Activated naive CD4-positive, alpha-beta T cell treated with anti-CD3 and anti-CD28 coated beads, Interleukin-2, amount 50 U/mL, for 24 hours (primary cell): Measurements from ENCODE around the gene RASAL2.

Experiments
- H3K27ac Mint-ChIP-seq: one replicate; pipeline ENCODE4 v1.8.0; 2021; ENCODE audit warnings: mild to moderate bottlenecking, mixed read lengths
- H3K27me3 Mint-ChIP-seq: one replicate; pipeline ENCODE4 v1.8.0; 2021; ENCODE audit warnings: mixed read lengths
- H3K36me3 Mint-ChIP-seq: one replicate; pipeline ENCODE4 v1.8.0; 2021; ENCODE audit warnings: mixed read lengths
- H3K4me1 Mint-ChIP-seq: one replicate; pipeline ENCODE4 v1.8.0; 2021; ENCODE audit warnings: mixed read lengths
- H3K4me3 Mint-ChIP-seq: one replicate; pipeline ENCODE4 v1.8.0; 2021; ENCODE audit warnings: mild to moderate bottlenecking, mixed read lengths
- H3K9me3 Mint-ChIP-seq: one replicate; pipeline ENCODE4 v1.8.0; 2021; ENCODE audit warnings: mixed read lengths

Gene RASAL2

DNA sequence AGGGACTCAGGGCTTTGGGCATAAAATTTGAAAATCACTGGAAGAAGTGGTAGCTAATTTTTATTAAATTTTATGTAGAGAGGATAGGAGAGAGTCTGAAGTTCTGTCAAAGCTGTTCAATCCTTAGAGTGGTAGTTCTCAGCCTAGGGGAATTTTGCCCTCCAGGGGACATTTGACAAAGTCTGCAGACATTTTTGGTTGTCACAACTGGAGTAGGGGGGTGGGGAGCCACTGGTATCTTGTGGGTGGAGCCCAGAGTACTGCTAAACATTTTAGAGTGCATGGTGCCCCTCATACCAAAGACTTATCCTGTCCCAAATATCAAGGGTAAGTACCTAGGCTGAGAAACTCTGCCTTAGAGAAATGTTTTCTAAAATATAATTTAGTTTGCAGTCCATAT is 30.2 kb downstream of the RASAL2 start:
- H3K27ac Mint-ChIP-seq: no peak overlapping the region
- H3K4me3 Mint-ChIP-seq: no peak overlapping the region

DNA sequence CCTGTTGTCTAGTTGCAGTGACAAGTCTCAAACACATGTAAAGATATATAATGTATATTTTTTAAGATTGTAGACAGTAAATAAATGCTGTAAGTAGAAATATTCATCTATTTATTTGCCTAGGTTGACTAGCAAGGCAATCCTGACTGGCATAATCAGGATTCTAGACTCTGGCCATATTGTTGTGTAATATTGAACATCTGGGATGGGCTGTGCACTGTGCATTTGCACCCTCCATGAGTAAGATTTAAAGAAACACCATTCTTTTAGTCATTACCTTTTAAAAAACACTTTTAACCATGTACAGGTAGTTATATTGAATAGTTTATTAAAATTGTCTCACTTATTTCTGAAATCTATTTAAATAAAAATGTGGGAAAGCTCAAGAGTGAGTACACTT is 32.4 kb downstream of the RASAL2 start:
- H3K27me3 Mint-ChIP-seq: no peaks in the 10 kb centered on the region
- H3K27ac Mint-ChIP-seq: no peak overlapping the region
- no peaks in the 10 kb centered on the region for H3K9me3 Mint-ChIP-seq
- H3K4me1 Mint-ChIP-seq: no peaks in the 10 kb centered on the region
- H3K4me3 Mint-ChIP-seq: no peak overlapping the region
- H3K36me3 Mint-ChIP-seq: no peaks in the 10 kb centered on the region

More for the DNA sequence above, 30.2 kb downstream of the RASAL2 start:
- no peaks in the 10 kb centered on the region for H3K4me1 Mint-ChIP-seq
- H3K27me3 Mint-ChIP-seq: no peaks in the 10 kb centered on the region
- no peaks in the 10 kb centered on the region for H3K36me3 Mint-ChIP-seq
- no peaks in the 10 kb centered on the region for H3K9me3 Mint-ChIP-seq

DNA sequence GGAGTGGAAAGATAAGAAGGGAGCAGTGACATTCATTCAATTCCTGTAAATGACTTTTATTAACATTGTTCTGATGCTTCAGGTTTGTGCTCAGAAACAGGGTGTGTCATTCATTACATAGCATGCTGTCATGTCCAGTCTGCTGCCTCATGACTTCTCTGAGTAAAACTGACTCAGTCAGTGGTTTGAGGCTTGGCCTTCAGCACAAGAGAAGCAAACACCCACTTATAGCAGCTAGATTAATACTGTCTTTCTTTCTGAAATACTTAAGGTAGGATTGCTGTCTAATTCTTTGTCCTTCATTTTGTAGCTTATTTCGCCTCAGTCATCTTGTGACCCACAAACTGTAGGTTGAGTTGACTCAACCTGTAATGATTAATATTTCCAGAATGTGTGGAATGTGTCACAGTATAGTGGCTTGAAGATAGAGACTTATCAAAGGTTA is 32.9 kb downstream of the RASAL2 start:
- Mint-ChIP-seq H3K4me1 (no peaks in the 10 kb centered on the region), H3K9me3 (no peaks in the 10 kb centered on the region), H3K27me3 (no peaks in the 10 kb centered on the region), H3K4me3 (no peak overlapping the region), H3K27ac (no peak overlapping the region), H3K36me3 (no peaks in the 10 kb centered on the region)

DNA sequence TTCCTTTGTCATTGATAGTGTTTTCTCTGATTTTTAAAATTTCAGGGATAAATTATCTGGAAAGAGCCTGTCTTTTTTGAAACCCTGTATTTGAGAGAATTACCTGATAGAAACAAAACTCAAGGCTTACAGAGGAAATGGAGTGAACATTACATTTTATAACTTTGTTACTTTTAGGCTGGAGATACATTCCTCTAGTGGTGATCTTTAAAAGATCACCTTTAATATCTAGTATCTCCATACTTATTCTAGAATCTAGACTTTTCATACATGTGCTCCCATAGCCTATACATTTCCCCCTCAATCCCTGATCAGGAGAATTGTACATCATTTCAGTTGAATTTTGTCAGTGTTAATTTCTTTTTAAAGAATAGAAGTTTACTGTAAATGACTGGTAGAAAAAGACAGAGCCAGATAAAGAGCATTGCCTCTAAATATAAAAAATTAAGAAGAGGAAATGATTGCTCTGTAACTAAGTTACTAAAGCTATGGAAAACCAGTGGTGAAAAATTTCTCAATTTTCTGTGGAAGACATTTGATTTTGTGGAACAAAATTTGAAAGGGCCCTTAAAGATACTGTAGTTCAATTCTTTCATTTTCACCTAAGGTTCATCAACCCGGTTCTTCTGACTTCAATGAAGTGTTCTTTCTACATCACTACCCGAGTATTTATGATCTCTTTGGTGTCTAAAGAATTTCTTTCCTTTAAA is 33.7 kb downstream of the RASAL2 start:
- Mint-ChIP-seq H3K4me3 (no peak overlapping the region), H3K9me3 (no peaks in the 10 kb centered on the region), H3K4me1 (no peaks in the 10 kb centered on the region), H3K27ac (no peak overlapping the region), H3K36me3 (no peaks in the 10 kb centered on the region), H3K27me3 (peaks cover 1% of the 10 kb centered on the region)

DNA sequence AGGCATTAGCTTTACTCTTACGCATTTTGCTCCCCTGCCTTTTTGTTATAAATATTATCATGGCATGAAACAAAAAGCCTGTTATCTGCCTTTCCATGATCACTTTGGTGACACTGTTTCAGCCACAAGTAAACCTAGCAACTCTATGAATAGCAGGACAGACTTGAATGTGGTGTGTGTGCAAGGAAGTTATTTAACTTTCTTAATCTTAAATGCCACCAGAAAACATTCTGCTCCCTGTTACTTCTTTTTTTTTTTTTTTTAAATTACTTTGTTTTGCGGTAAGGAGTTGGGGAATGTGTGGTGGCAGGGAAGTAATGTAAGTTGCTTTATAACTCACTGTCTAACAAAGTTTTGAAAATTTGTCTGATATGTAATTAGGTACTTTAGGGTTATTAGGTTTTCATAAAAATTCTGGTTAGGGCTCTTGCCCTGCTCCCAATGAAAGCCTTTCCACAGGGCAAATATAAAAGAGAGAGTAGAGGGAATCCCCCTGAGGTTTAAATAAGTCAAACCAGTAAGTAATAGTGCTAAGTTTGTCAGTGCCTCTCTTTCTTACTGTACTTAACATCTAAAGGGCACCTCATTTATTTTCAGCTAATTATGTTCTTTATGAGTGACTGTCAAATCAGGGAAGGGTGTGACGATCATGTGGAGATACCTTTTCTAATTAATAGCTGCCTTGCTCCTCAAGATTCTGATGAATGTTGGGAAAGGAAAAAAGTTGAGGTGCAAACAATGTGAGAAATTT is 39.5 kb downstream of the RASAL2 start:
- Mint-ChIP-seq H3K36me3 (no peaks in the 10 kb centered on the region), H3K4me1 (no peaks in the 10 kb centered on the region), H3K4me3 (no peak overlapping the region), H3K27me3 (peaks cover 1% of the 10 kb centered on the region), H3K9me3 (no peaks in the 10 kb centered on the region), H3K27ac (no peak overlapping the region)

DNA sequence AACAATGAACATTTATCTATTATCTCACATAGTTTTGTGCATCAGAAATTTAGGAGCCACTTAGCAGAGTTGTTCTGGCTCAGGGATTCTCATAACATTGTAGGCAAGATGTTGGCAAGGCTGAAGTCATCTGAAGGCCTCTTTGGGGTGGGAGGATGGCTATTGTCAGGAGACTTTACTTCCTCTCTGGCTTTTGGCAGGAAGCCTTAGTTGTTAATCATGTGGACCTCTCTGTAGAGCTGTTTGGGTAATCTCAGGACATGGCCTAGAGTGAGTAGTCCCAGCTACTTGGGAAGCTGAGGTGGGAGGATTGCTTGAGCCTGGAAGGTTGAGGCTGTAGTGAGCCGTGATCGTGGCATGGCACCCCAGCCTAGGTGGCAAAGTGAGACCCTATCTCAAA is 40.2 kb downstream of the RASAL2 start:
- Mint-ChIP-seq H3K27ac (no peak overlapping the region), H3K9me3 (no peaks in the 10 kb centered on the region)

DNA sequence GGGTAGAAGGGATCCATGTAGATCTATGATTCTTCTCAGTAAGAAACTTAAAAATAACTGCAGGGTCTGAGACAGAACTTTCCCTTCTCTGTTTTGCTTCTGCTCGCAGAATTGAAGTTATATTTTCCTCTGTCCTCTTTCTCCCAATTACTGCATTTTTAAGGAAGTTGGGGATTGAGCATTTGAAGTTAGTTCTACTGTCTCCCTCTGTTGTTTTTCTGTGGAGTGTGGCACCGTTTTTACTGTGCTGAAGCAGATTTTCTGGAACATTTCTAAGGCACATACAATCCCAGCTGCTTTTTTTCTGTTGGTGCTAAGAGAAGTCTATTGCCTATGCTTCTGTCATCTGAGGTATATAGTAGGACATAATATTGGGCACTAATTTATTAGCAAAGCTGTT is 43.3 kb downstream of the RASAL2 start:
- Mint-ChIP-seq H3K4me1 (no peaks in the 10 kb centered on the region), H3K9me3 (no peaks in the 10 kb centered on the region), H3K4me3 (no peak overlapping the region), H3K27ac (no peak overlapping the region), H3K36me3 (no peaks in the 10 kb centered on the region), H3K27me3 (peaks cover 1% of the 10 kb centered on the region)

More for the DNA sequence above, 40.2 kb downstream of the RASAL2 start:
- peaks cover 1% of the 10 kb centered on the region for H3K27me3 Mint-ChIP-seq
- no peak overlapping the region for H3K4me3 Mint-ChIP-seq
- no peaks in the 10 kb centered on the region for H3K4me1 Mint-ChIP-seq
- H3K36me3 Mint-ChIP-seq: no peaks in the 10 kb centered on the region

DNA sequence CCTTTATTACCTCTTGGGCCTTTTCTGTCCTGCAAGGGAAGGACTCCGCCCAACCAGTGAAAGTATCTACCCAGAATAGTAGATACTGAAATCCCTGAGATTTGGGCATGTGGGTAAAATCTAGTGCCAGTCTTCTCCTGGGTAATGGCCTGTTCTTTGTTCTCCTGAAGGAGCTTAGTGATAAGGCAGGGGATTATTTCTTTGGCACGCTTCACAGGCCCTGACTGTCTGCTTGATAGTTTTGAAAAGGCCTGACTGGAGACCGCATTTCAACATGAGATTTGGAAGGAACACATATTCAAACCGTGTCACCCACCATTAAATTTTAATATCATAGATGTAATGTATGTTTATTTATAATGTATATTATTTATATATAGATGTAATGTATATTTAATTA is 48.9 kb downstream of the RASAL2 start:
- Mint-ChIP-seq H3K36me3 (no peaks in the 10 kb centered on the region), H3K27me3 (no peaks in the 10 kb centered on the region), H3K4me1 (no peaks in the 10 kb centered on the region), H3K27ac (no peak overlapping the region), H3K4me3 (no peak overlapping the region), H3K9me3 (no peaks in the 10 kb centered on the region)

DNA sequence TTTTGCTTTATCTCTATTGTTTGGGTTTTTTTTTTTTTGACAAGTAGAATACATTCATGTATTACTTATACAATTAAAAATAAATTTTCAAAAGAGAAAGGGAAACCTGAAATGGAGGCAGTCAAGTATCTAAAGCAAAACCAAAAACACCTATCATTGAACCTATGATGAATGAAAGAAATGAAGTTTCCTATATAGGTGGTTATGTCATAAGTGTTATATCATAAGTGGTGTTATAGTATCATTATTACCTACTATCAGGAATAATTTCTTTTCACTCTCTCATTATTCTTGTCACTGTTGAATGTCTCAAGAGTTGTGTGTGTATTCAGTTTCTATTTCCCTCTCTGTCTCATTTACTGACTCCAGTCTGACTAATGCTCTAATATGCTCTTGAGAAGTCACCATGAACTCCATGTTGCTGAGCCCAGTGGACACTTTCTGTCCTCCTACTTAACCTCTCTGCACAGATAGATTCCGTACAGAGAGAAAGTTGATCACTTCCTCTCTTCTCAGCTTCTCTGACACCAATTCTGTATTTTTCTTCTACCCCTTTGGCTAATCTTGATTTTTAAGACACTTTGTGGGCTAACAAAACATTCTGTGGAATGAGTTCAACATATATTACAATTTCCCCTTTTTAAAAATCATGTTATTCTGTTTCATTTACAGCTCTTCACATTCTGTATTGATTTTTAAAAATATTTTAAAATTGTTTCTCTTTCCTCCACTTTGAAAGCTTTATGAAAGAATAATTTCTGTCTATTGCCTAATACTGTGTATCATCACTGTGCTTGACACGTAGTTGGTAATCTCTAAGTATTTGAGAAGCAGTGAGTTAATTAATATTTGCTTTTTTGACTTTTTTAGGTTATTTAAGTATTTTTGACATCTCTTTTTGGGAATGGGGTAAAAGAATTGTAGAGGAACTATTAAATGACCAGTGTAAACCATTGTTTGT is 50.1 kb downstream of the RASAL2 start:
- Mint-ChIP-seq H3K4me3 (no peak overlapping the region), H3K9me3 (no peaks in the 10 kb centered on the region), H3K36me3 (no peaks in the 10 kb centered on the region), H3K27ac (no peak overlapping the region), H3K4me1 (no peaks in the 10 kb centered on the region), H3K27me3 (no peaks in the 10 kb centered on the region)

DNA sequence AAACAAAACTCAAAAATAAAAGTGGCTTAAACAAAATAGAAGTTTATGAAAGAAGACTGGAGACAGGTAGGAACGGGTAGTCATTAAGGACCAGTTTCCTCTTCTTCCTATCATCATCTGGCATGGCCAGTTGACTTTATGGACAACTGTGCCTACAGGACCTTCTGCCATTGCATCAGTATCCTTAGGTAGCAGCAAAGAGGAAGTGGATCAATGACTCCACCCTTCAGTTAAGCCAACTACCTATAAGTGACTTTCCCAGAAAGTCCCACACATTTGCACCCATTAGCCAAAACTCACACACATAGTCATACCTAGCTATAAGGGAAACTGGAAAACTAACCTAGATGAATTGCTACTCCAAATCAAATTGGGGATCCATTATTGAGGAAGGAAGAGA is 51.7 kb downstream of the RASAL2 start:
- H3K4me1 Mint-ChIP-seq: no peaks in the 10 kb centered on the region
- H3K36me3 Mint-ChIP-seq: no peaks in the 10 kb centered on the region
- H3K27ac Mint-ChIP-seq: no peak overlapping the region
- H3K27me3 Mint-ChIP-seq: no peaks in the 10 kb centered on the region
- no peak overlapping the region for H3K4me3 Mint-ChIP-seq
- H3K9me3 Mint-ChIP-seq: no peaks in the 10 kb centered on the region

DNA sequence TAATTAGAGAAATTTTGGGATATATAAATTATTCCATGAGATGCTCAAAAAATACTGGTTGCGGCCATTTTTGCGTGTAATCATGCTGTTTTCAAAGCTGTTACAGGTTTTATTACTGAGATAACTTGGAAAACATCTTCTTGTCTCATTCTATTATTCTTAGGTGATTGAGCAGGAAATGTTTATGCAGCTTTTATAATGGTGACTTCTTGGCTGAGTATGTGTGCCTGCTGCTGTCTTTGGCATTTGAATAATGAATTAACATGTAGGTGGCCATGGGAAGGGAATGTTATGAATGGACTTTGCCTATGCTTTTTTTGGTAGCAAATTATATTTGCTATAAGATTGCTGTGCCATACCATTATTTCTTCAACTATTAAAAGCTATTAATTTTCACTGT is 52.5 kb downstream of the RASAL2 start:
- H3K4me1 Mint-ChIP-seq: no peaks in the 10 kb centered on the region
- H3K9me3 Mint-ChIP-seq: no peaks in the 10 kb centered on the region
- no peaks in the 10 kb centered on the region for H3K27me3 Mint-ChIP-seq
- no peak overlapping the region for H3K4me3 Mint-ChIP-seq
- no peak overlapping the region for H3K27ac Mint-ChIP-seq
- H3K36me3 Mint-ChIP-seq: no peaks in the 10 kb centered on the region

DNA sequence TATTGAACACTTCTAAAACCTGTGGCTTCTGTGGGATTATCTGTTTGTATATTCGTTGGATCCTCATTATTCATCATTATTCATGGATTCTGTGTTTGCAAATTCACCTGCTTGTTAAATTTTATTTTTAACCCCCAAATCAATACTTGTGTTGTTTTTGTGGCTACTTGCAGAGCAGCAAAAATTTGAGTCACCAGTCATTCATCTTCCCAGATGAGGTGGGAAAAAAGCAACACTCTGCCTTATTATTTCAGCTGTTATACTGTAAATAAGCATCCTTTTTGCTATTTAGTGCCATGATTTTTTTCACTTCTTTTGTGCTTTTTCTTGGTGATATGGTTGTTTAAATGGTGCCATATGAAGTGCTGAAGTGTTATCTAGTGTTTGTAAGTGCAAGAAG is 56.7 kb downstream of the RASAL2 start:
- H3K27ac Mint-ChIP-seq: no peak overlapping the region
- H3K4me1 Mint-ChIP-seq: no peaks in the 10 kb centered on the region

DNA sequence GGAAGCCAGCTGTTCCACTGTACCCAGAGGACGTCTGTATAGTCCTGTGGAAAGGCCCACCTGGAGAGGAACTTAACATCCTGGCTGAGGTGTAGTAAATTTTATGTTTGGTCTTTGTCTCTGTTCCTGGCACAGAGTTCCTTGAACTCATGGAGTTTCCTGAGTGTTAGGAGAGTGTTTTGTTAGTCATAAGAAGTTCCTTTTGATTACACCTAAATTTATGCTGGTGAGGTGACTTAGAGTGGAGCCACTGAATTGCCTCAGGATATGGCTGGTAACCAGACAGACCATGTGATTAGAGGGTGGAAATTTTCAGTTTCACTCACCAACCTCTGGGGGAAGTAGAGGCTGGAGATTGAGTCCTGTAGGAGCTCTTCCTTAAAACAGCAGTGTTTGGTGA is 57.9 kb downstream of the RASAL2 start:
- no peak overlapping the region for H3K27ac Mint-ChIP-seq
- H3K4me3 Mint-ChIP-seq: no peak overlapping the region
- peaks cover 3% of the 10 kb centered on the region for H3K9me3 Mint-ChIP-seq
- H3K4me1 Mint-ChIP-seq: no peaks in the 10 kb centered on the region
- H3K27me3 Mint-ChIP-seq: no peaks in the 10 kb centered on the region
- no peaks in the 10 kb centered on the region for H3K36me3 Mint-ChIP-seq

More for the DNA sequence above, 56.7 kb downstream of the RASAL2 start:
- no peak overlapping the region for H3K4me3 Mint-ChIP-seq
- no peaks in the 10 kb centered on the region for H3K27me3 Mint-ChIP-seq
- H3K9me3 Mint-ChIP-seq: peaks cover 3% of the 10 kb centered on the region
- H3K36me3 Mint-ChIP-seq: no peaks in the 10 kb centered on the region

DNA sequence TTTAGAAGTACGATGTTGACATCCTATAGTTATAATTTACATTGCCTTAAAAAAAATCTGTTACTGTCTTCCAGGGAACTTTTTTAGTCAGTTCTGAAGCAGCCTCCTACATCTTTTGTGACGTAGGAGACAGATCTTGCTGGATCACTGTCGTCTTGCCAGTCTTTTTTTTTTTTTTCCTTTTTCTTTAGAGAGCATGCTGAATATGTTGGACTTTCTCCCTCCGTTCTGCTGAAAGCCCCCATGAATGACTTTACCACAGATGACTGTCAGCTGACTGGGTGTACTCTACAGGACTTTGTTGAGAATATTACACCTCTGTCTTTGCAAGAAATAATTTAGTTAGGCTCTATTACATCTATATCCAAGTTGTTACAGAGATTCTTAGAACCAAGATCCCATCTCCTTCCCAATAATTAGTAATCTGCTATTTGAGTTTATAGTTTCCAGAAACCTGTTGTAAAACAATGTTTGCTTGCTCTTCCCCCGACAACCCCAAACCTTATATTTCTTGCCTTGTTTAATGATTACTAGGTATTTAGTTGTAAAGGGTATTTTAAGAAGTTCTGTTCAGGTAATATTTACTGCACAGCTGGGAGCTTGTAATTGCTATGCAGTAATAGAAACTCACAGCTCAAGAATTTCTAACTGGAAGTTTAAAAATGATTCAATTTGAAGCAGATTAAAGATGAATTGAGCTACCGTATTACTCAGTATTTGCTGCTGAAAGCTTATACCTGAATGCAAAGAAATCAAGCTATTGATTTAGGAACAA is 61.8 kb downstream of the RASAL2 start:
- Mint-ChIP-seq H3K4me3 (no peak overlapping the region), H3K4me1 (no peaks in the 10 kb centered on the region), H3K9me3 (peaks cover 3% of the 10 kb centered on the region)

More for the DNA sequence above, 61.8 kb downstream of the RASAL2 start:
- no peaks in the 10 kb centered on the region for H3K36me3 Mint-ChIP-seq
- H3K27ac Mint-ChIP-seq: no peak overlapping the region
- H3K27me3 Mint-ChIP-seq: no peaks in the 10 kb centered on the region
